Liver (tissue), 9 donors: ENCODE measurements around the gene ACP5. TPM values are rescaled to one million over a fixed set of nuclear protein-coding genes. Genes with fewer than 3 reads are reported as not detected.

Experiments used
- DNase-seq: peaks from one replicate; pipeline ENCODE4 v3.0.0-alpha.2; 2017; ENCODE audit warnings: low spot score
- H3K27ac ChIP-seq, 2 donors: one replicate each; pipeline ENCODE4 v1.7.0; 2013; ENCODE audit warnings: inconsistent platforms in 2 of 2, low read length in 2 of 2, control low read depth in 1 of 2, low read depth in 1 of 2, mild to moderate bottlenecking in 1 of 2
- H3K27me3 ChIP-seq, 4 donors: one replicate each; pipeline versions ENCODE4 v1.6.1 to v1.7.0; 2013; ENCODE audit warnings: low read length in 3 of 4, inconsistent platforms in 1 of 4, mild to moderate bottlenecking in 1 of 4, moderate library complexity in 1 of 4; ENCODE audit not compliant: control insufficient read depth in 4 of 4, insufficient read depth in 4 of 4
- H3K36me3 ChIP-seq, 4 donors: one replicate each; pipeline versions ENCODE4 v1.6.1 to v1.7.0; 2013; ENCODE audit warnings: low read length in 3 of 4, mild to moderate bottlenecking in 3 of 4, low read depth in 1 of 4, moderate library complexity in 1 of 4; ENCODE audit not compliant: control insufficient read depth in 4 of 4, insufficient read depth in 3 of 4
- H3K4me1 ChIP-seq, 4 donors: one replicate each; pipeline versions ENCODE4 v1.6.1 to v1.7.0; 2013; ENCODE audit warnings: low read length in 3 of 4, mild to moderate bottlenecking in 3 of 4, moderate library complexity in 1 of 4; ENCODE audit not compliant: control insufficient read depth in 4 of 4, insufficient read depth in 4 of 4
- H3K4me3 ChIP-seq, 3 donors: one replicate each; pipeline versions ENCODE4 v1.6.1 to v1.7.0; 2013; ENCODE audit warnings: low read length in 3 of 3, control low read depth in 1 of 3, low read depth in 1 of 3, mild to moderate bottlenecking in 1 of 3
- H3K9ac ChIP-seq, 2 donors: one replicate each; pipeline ENCODE4 v1.7.0; 2013; ENCODE audit warnings: low read length in 2 of 2, mild to moderate bottlenecking in 2 of 2, moderate library complexity in 2 of 2, control low read depth in 1 of 2, low read depth in 1 of 2
- H3K9me3 ChIP-seq, 4 donors: one replicate each; pipeline versions ENCODE4 v1.6.1 to v1.7.0; 2013; ENCODE audit warnings: low read length in 3 of 4; ENCODE audit not compliant: control insufficient read depth in 4 of 4
- EGR1 ChIP-seq, 2 donors: IDR thresholded peaks; 2 replicates each; pipeline ENCODE4 v1.6.1; 2016 to 2018; ENCODE audit warnings: antibody characterized with exemption in 2 of 2, low read depth in 2 of 2
- FOXA1 ChIP-seq: IDR thresholded peaks from 2 replicates; pipeline ENCODE4 v1.6.1; 2016; ENCODE audit warnings: antibody characterized with exemption
- FOXA2 ChIP-seq: IDR thresholded peaks from 2 replicates; pipeline ENCODE4 v1.6.1; 2016; ENCODE audit warnings: antibody characterized with exemption
- GABPA ChIP-seq, 2 donors: IDR thresholded peaks in 1 of 2; conservative IDR thresholded peaks in 1 of 2; 2 replicates each; pipeline ENCODE4 v1.6.1; 2016; ENCODE audit warnings: antibody characterized with exemption in 2 of 2, mild to moderate bottlenecking in 1 of 2, moderate library complexity in 1 of 2
- HNF4A ChIP-seq, 2 donors: conservative IDR thresholded peaks; 2 replicates each; pipeline ENCODE4 v1.6.1; 2016; ENCODE audit warnings: antibody characterized with exemption in 2 of 2, mild to moderate bottlenecking in 2 of 2
- HNF4G ChIP-seq: IDR thresholded peaks from 2 replicates; pipeline ENCODE4 v1.6.1; 2016; ENCODE audit warnings: antibody characterized with exemption
- JUND ChIP-seq, 2 donors: IDR thresholded peaks; 2 replicates each; pipeline ENCODE4 v1.6.1; 2016; ENCODE audit warnings: antibody characterized with exemption in 2 of 2
- NR2F2 ChIP-seq: IDR thresholded peaks from 2 replicates; pipeline ENCODE4 v1.6.1; 2016; ENCODE audit warnings: antibody characterized with exemption
- RAD21 ChIP-seq, 2 donors: IDR thresholded peaks; 2 replicates each; pipeline ENCODE4 v1.6.1; 2016; ENCODE audit warnings: antibody characterized with exemption in 2 of 2, mild to moderate bottlenecking in 2 of 2
- RXRA ChIP-seq, 2 donors: IDR thresholded peaks; 2 replicates each; pipeline ENCODE4 v1.6.1; 2017 to 2018; ENCODE audit warnings: antibody characterized with exemption in 2 of 2, mild to moderate bottlenecking in 1 of 2
- SP1 ChIP-seq: IDR thresholded peaks from 2 replicates; pipeline ENCODE4 v1.6.1; 2018; ENCODE audit warnings: antibody characterized with exemption, mild to moderate bottlenecking
- TAF1 ChIP-seq: conservative IDR thresholded peaks from 2 replicates; pipeline ENCODE4 v1.6.1; 2016; ENCODE audit warnings: antibody characterized with exemption, mild to moderate bottlenecking
- YY1 ChIP-seq: IDR thresholded peaks from 2 replicates; pipeline ENCODE4 v1.6.1; 2016; ENCODE audit warnings: antibody characterized with exemption, mild to moderate bottlenecking
- WGBS: extraction: QIAGEN DNeasy Blood & Tissue Kit; methylation state at CpG from one replicate; pipeline ENCODE4 v1.1.7; 2013; 5-methylcytosine and 5-hydroxymethylcytosine counted together
- polyA plus RNA-seq, 2 donors: library from polyadenylated mRNA; stranded (reverse) in 1 of 2; unstranded in 1 of 2; fragments of 200-250 nt in 1 of 2; fragments of >200 nt in 1 of 2; fragmentation: Nextera tagmentation in 1 of 2; extraction: Ambion mirVana in 1 of 2; gene quantifications; one replicate each; pipeline versions ENCODE4 v1.2.1 to v1.2.3, GENCODE V29; 2013 to 2015
- total RNA-seq, 2 donors: library from RNA; depleted of rRNA; stranded (reverse); fragments of >200 nt; gene quantifications; one replicate each; pipeline ENCODE4 v1.2.3, GENCODE V29; 2014
- TF ChIP-seq, protein P1 (sequence below): fragments of 150-350 bp; IDR thresholded peaks from 2 replicates; pipeline ENCODE4 v1.5.1; 2017; ENCODE audit warnings: improper control_type of control experiment, low read depth, low read length; ENCODE audit not compliant: missing input control
- TF ChIP-seq, protein P2 (sequence below): IDR thresholded peaks from 2 replicates; pipeline ENCODE4 v1.6.1; 2016; ENCODE audit warnings: antibody characterized with exemption
- TF ChIP-seq, protein P3 (sequence below): IDR thresholded peaks from 2 replicates; pipeline ENCODE4 v1.6.1; 2016; ENCODE audit warnings: antibody characterized with exemption
- TF ChIP-seq, protein P4 (sequence below): IDR thresholded peaks from 2 replicates; pipeline ENCODE4 v1.6.1; 2016; ENCODE audit warnings: antibody characterized with exemption
- TF ChIP-seq, protein P5 (sequence below): IDR thresholded peaks from 2 replicates; pipeline ENCODE4 v1.6.1; 2016; ENCODE audit warnings: antibody characterized with exemption, mild to moderate bottlenecking
- donor health status: healthy.
- donor health status: healthy.
- donor health status: healthy.
- donor health status: healthy.
- donor health status: healthy.

ACP5 gene
- total and polyA plus RNA-seq, 4 donors = 18.6 to 30.5 (median 23.8) TPM

DNA sequence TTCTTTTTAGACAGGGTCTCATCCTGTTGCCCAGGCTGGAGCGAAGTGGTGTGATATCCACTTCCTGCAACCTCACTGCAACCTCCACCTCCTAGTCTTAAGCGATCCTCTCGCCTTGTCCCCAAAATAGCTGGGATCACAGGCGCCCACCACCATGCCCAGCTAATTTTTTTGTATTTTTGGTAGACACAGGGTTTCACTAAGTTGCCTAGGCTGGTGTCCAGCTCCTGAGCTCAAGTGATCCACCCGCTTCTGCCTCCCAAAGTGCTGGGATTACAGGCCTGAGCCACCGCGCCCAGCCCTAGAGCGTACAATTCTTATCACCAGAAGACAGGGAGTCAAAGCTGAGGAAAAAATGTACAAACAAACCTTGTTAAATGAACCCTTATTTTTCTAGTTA lies 13.9 kb downstream of the ACP5 start:
- DNase-seq = peak; percentile 64
- TF ChIP-seq JUND (IDR thresholded peaks at IDR 0.05) = no peak
- no peak for TF ChIP-seq EGR1 (IDR thresholded peaks at IDR 0.05; ENCODE audit: low read depth in 2 of 2)
- no peak for TF ChIP-seq NR2F2
- no peak for TF ChIP-seq FOXA1
- TF ChIP-seq, protein P1, sequence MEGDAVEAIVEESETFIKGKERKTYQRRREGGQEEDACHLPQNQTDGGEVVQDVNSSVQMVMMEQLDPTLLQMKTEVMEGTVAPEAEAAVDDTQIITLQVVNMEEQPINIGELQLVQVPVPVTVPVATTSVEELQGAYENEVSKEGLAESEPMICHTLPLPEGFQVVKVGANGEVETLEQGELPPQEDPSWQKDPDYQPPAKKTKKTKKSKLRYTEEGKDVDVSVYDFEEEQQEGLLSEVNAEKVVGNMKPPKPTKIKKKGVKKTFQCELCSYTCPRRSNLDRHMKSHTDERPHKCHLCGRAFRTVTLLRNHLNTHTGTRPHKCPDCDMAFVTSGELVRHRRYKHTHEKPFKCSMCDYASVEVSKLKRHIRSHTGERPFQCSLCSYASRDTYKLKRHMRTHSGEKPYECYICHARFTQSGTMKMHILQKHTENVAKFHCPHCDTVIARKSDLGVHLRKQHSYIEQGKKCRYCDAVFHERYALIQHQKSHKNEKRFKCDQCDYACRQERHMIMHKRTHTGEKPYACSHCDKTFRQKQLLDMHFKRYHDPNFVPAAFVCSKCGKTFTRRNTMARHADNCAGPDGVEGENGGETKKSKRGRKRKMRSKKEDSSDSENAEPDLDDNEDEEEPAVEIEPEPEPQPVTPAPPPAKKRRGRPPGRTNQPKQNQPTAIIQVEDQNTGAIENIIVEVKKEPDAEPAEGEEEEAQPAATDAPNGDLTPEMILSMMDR = no peak
- TF ChIP-seq, protein P2, sequence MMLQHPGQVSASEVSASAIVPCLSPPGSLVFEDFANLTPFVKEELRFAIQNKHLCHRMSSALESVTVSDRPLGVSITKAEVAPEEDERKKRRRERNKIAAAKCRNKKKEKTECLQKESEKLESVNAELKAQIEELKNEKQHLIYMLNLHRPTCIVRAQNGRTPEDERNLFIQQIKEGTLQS = no peak
- TF ChIP-seq HNF4G = no peak
- TF ChIP-seq RAD21 (IDR thresholded peaks at IDR 0.05) = no peak
- no peak for TF ChIP-seq TAF1
- TF ChIP-seq, protein P3, sequence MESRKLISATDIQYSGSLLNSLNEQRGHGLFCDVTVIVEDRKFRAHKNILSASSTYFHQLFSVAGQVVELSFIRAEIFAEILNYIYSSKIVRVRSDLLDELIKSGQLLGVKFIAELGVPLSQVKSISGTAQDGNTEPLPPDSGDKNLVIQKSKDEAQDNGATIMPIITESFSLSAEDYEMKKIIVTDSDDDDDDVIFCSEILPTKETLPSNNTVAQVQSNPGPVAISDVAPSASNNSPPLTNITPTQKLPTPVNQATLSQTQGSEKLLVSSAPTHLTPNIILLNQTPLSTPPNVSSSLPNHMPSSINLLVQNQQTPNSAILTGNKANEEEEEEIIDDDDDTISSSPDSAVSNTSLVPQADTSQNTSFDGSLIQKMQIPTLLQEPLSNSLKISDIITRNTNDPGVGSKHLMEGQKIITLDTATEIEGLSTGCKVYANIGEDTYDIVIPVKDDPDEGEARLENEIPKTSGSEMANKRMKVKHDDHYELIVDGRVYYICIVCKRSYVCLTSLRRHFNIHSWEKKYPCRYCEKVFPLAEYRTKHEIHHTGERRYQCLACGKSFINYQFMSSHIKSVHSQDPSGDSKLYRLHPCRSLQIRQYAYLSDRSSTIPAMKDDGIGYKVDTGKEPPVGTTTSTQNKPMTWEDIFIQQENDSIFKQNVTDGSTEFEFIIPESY = no peak
- TF ChIP-seq, protein P4, sequence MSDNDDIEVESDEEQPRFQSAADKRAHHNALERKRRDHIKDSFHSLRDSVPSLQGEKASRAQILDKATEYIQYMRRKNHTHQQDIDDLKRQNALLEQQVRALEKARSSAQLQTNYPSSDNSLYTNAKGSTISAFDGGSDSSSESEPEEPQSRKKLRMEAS = no peak
- TF ChIP-seq FOXA2 = no peak
- no peak for TF ChIP-seq GABPA (IDR thresholded peaks at IDR 0.05 in 1 of 2, conservative IDR thresholded peaks at IDR 0.05 in 1 of 2)
- TF ChIP-seq, protein P5, sequence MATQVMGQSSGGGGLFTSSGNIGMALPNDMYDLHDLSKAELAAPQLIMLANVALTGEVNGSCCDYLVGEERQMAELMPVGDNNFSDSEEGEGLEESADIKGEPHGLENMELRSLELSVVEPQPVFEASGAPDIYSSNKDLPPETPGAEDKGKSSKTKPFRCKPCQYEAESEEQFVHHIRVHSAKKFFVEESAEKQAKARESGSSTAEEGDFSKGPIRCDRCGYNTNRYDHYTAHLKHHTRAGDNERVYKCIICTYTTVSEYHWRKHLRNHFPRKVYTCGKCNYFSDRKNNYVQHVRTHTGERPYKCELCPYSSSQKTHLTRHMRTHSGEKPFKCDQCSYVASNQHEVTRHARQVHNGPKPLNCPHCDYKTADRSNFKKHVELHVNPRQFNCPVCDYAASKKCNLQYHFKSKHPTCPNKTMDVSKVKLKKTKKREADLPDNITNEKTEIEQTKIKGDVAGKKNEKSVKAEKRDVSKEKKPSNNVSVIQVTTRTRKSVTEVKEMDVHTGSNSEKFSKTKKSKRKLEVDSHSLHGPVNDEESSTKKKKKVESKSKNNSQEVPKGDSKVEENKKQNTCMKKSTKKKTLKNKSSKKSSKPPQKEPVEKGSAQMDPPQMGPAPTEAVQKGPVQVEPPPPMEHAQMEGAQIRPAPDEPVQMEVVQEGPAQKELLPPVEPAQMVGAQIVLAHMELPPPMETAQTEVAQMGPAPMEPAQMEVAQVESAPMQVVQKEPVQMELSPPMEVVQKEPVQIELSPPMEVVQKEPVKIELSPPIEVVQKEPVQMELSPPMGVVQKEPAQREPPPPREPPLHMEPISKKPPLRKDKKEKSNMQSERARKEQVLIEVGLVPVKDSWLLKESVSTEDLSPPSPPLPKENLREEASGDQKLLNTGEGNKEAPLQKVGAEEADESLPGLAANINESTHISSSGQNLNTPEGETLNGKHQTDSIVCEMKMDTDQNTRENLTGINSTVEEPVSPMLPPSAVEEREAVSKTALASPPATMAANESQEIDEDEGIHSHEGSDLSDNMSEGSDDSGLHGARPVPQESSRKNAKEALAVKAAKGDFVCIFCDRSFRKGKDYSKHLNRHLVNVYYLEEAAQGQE = no peak
- TF ChIP-seq RXRA (IDR thresholded peaks at IDR 0.05) = no peak
- TF ChIP-seq SP1 = no peak
- no peak for TF ChIP-seq HNF4A (conservative IDR thresholded peaks at IDR 0.05)
- TF ChIP-seq YY1 = no peak
- 88% methylated on average over 8 of the region's 8 CpGs for WGBS
- Histone ChIP-seq H3K9ac (no peak overlapping the region), H3K4me3 (no peak overlapping the region), H3K36me3 (no peaks in the 10 kb centered on the region), H3K4me1 (peaks cover 0 to 13% (median 4%) of the 10 kb centered on the region in 4 donors), H3K27ac (no peak overlapping the region), H3K9me3 (no peaks in the 10 kb centered on the region), H3K27me3 (no peaks in the 10 kb centered on the region)
